Measurements from ENCODE around the gene THSD7B.
"Not testable (repeated sequence)": the region's sequence is repeated elsewhere in the genome, so short reads cannot be mapped to it uniquely, and the experiment has no call there.

Gene THSD7B

GRCh38 chr2:137020452-137021196 is 255.3 kb downstream of the THSD7B start:
- in situ Hi-C loops (cut with MboI; ENCODE audit: low sequenced_read_pairs) = no loop called here

GRCh38 chr2:137021763-137022162 is 256.4 kb downstream of the THSD7B start:
- in situ Hi-C loops (cut with MboI; ENCODE audit: low sequenced_read_pairs) = no loop called here

GRCh38 chr2:137023205-137023604 is 257.9 kb downstream of the THSD7B start:
- in situ Hi-C loops (cut with MboI; ENCODE audit: low sequenced_read_pairs) = no loop called here

- in situ Hi-C loops (cut with MboI; ENCODE audit: low sequenced_read_pairs) = no loop called here
Observed at GRCh38 chr2:137031731-137032130, 266.4 kb downstream of the THSD7B start.

- in situ Hi-C loops (cut with MboI; ENCODE audit: low sequenced_read_pairs) = no loop called here
Observed at GRCh38 chr2:137036619-137037018, 271.3 kb downstream of the THSD7B start.

- in situ Hi-C loops (cut with MboI; ENCODE audit: low sequenced_read_pairs) = no loop called here
Observed at GRCh38 chr2:137039482-137040152, 274.3 kb downstream of the THSD7B start.

- in situ Hi-C loops (cut with MboI; ENCODE audit: low sequenced_read_pairs) = no loop called here
Observed at GRCh38 chr2:137047369-137047768, 282.0 kb downstream of the THSD7B start.

GRCh38 chr2:137048455-137048854 is 283.1 kb downstream of the THSD7B start:
- in situ Hi-C loops (cut with MboI; ENCODE audit: low sequenced_read_pairs) = no loop called here

GRCh38 chr2:137049518-137049917 is 284.2 kb downstream of the THSD7B start:
- in situ Hi-C loops (cut with MboI; ENCODE audit: low sequenced_read_pairs) = no loop called here

GRCh38 chr2:137050949-137051348 is 285.6 kb downstream of the THSD7B start:
- in situ Hi-C loops (cut with MboI; ENCODE audit: low sequenced_read_pairs) = no loop called here

- in situ Hi-C loops (cut with MboI; ENCODE audit: low sequenced_read_pairs) = no loop called here
Observed at GRCh38 chr2:137051778-137052398, 286.5 kb downstream of the THSD7B start.

- in situ Hi-C loops (cut with MboI; ENCODE audit: low sequenced_read_pairs) = no loop called here
Observed at GRCh38 chr2:137056704-137057103, 291.4 kb downstream of the THSD7B start.

GRCh38 chr2:137076111-137076765 is 310.9 kb downstream of the THSD7B start:
- in situ Hi-C loops (cut with MboI; ENCODE audit: low sequenced_read_pairs) = not testable (repeated sequence)

GRCh38 chr2:137091704-137092103 is 326.4 kb downstream of the THSD7B start:
- in situ Hi-C loops (cut with MboI; ENCODE audit: low sequenced_read_pairs) = no loop called here

GRCh38 chr2:137093116-137093515 is 327.8 kb downstream of the THSD7B start:
- in situ Hi-C loops (cut with MboI; ENCODE audit: low sequenced_read_pairs) = no loop called here

- in situ Hi-C loops (cut with MboI; ENCODE audit: low sequenced_read_pairs) = no loop called here
Observed at GRCh38 chr2:137096187-137096586, 330.8 kb downstream of the THSD7B start.

- in situ Hi-C loops (cut with MboI; ENCODE audit: low sequenced_read_pairs) = no loop called here
Observed at GRCh38 chr2:137096693-137097092, 331.3 kb downstream of the THSD7B start.

- in situ Hi-C loops (cut with MboI; ENCODE audit: low sequenced_read_pairs) = not testable (repeated sequence)
Observed at GRCh38 chr2:137101814-137102213, 336.5 kb downstream of the THSD7B start.

GRCh38 chr2:137107904-137108303 is 342.6 kb downstream of the THSD7B start:
- in situ Hi-C loops (cut with MboI; ENCODE audit: low sequenced_read_pairs) = no loop called here

GRCh38 chr2:137111896-137112295 is 346.6 kb downstream of the THSD7B start:
- in situ Hi-C loops (cut with MboI; ENCODE audit: low sequenced_read_pairs) = no loop called here

GRCh38 chr2:137115081-137115794 is 349.9 kb downstream of the THSD7B start:
- in situ Hi-C loops (cut with MboI; ENCODE audit: low sequenced_read_pairs) = no loop called here
